Stimulated activated CD8-positive, alpha-beta memory T cell treated with anti-CD3 and anti-CD28 coated beads, Interleukin-7, amount 100 ng/mL, for 1 hour (primary cell): ENCODE results near the gene CCDC47.
A peak's percentile ranks its signal among the peaks of the same experiment; 100 is the strongest.
"Not testable (repeated sequence)": the region's sequence is repeated elsewhere in the genome, so short reads cannot be mapped to it uniquely, and the experiment has no call there.

Experiments
- DNase-seq, 2 donors: peaks; one replicate each; pipeline ENCODE4 v3.0.0-alpha.2; 2020; ENCODE audit warnings: low read depth in 2 of 2

CCDC47 gene

GRCh38 chr17:63735691-63736090 is 37.7 kb downstream of the CCDC47 start:
- DNase-seq, result no peak

- no peak for DNase-seq
Measured at GRCh38 chr17:63722403-63722802, 51.0 kb downstream of the CCDC47 start.

- not testable (repeated sequence) for DNase-seq
Measured at GRCh38 chr17:63720194-63720593, 53.2 kb downstream of the CCDC47 start.

- no peak for DNase-seq
Measured at GRCh38 chr17:63718988-63719387, 54.4 kb downstream of the CCDC47 start.

GRCh38 chr17:63716426-63716825 is 57.0 kb downstream of the CCDC47 start:
- DNase-seq, result no peak

- no peak for DNase-seq
Measured at GRCh38 chr17:63714550-63715277, 58.7 kb downstream of the CCDC47 start.

- DNase-seq, result no peak
Measured at GRCh38 chr17:63709110-63709509, 64.3 kb downstream of the CCDC47 start.

- no peak for DNase-seq
Measured at GRCh38 chr17:63707151-63707550, 66.2 kb downstream of the CCDC47 start.

- DNase-seq, result no peak
Measured at GRCh38 chr17:63706336-63707082, 66.9 kb downstream of the CCDC47 start.

GRCh38 chr17:63705657-63706056 is 67.7 kb downstream of the CCDC47 start:
- DNase-seq, result no peak

- DNase-seq, result no peak
Measured at GRCh38 chr17:63704836-63705235, 68.6 kb downstream of the CCDC47 start.

- DNase-seq, result no peak
Measured at GRCh38 chr17:63704259-63704576, 69.2 kb downstream of the CCDC47 start.

- DNase-seq, result no peak
Measured at GRCh38 chr17:63703556-63704258, 69.7 kb downstream of the CCDC47 start.

- DNase-seq, result no peak
Measured at GRCh38 chr17:63703029-63703428, 70.4 kb downstream of the CCDC47 start.

- no peak for DNase-seq
Measured at GRCh38 chr17:63702721-63703015, 70.7 kb downstream of the CCDC47 start.

- peak in 1 of 2 donors; percentile 41 for DNase-seq
Measured at GRCh38 chr17:63701868-63702720, 71.3 kb downstream of the CCDC47 start.

GRCh38 chr17:63701456-63701820 is 72.0 kb downstream of the CCDC47 start:
- no peak for DNase-seq

- no peak for DNase-seq
Measured at GRCh38 chr17:63700528-63701455, 72.6 kb downstream of the CCDC47 start.

- DNase-seq, result peak; percentile 74 to 77
Measured at GRCh38 chr17:63699638-63700527, 73.5 kb downstream of the CCDC47 start, which contains the start of gene LIMD2. LIMD2 (minus strand) TSS chr17:63700125; CDS start chr17:63699298, 827 bp downstream.
